GM12873 (cell line): ENCODE results near the gene PMIS2.

ENCODE experiments used
- TF ChIP-seq, protein P1 (sequence below): IDR thresholded peaks from 2 replicates; pipeline ENCODE4 v1.5.1; 2012; ENCODE audit warnings: low read depth, mild to moderate bottlenecking, moderate library complexity, low read length, control low read depth; ENCODE audit not compliant: insufficient read depth; ENCODE audit errors: missing control alignments

The PMIS2 gene

DNA sequence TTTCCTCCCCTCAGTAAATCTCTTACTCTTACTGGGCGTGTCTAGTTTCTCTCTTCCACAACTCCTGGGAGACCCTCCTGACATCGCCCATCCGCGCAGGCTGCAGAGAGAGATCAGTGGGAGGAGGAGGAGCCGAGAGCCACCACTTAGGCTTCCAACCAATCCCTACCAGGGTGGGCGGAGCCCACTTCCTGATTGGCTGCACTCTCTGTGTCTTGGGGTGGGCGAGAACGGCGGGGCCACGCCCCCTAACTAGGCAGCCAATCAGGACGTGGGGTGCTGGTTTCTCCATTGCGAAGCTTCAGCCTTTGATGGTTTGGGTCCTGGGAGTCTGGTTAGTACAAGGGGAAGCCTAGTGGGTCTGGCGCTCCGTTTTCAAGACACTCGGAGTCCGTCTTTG lies at the start of gene PMIS2:
PMIS2 (plus strand) TSS at position 326 of the 400 bp plus-strand sequence. CDS start 87 bp downstream, outside the sequence.
- TF ChIP-seq, protein P1, sequence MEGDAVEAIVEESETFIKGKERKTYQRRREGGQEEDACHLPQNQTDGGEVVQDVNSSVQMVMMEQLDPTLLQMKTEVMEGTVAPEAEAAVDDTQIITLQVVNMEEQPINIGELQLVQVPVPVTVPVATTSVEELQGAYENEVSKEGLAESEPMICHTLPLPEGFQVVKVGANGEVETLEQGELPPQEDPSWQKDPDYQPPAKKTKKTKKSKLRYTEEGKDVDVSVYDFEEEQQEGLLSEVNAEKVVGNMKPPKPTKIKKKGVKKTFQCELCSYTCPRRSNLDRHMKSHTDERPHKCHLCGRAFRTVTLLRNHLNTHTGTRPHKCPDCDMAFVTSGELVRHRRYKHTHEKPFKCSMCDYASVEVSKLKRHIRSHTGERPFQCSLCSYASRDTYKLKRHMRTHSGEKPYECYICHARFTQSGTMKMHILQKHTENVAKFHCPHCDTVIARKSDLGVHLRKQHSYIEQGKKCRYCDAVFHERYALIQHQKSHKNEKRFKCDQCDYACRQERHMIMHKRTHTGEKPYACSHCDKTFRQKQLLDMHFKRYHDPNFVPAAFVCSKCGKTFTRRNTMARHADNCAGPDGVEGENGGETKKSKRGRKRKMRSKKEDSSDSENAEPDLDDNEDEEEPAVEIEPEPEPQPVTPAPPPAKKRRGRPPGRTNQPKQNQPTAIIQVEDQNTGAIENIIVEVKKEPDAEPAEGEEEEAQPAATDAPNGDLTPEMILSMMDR, result no peak

DNA sequence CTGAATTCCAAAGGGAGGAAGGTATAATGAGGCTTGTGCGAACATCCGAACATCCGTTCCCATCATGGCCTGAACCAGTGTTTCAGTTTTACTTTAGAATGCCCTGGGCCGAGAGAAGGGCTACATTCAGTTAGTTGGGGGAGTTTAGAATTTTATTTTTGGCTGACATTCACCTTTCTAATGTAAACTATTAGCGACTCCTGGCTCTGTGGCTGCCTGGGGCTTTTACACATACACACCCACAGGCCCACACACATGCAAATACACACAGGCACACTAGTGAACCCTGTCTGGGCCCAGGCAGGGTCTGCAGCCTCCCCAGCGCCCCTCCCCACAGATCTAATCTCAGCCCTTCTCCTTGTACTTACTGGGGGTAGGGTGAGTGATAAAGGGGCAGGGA lies 46.7 kb upstream of the PMIS2 start:
- TF ChIP-seq, protein P1, result no peak

- TF ChIP-seq, protein P1, result no peak
Measured at GRCh38 chr19:35539850-35540249, 46.1 kb upstream of the PMIS2 start.

DNA sequence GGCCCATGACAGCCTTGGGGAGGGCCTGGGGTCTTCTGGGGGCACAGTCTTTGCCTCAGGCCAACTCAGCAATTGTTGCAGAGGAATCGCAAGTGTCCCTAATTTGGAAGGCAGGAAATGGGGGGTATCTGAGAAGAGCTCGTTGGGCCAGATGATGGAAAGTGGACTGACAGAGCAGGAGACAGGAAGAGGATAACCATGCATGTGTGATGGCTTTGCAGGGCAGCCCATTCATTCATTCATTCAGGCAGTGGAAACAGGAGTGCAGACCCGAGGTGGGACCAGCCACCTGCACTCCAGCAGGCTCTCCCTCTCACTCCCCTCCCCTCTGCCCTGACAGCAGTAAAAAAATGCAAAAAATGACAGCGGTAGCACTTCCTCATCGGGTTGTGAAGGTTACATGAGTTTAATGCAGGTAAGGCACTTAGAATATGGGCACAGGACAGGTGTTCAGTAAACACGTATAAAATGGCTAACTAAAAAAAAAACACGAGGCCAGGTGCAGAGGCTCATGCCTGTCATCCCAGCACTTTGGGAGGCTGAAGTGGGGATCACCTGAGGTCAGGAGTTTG lies 45.5 kb upstream of the PMIS2 start:
- TF ChIP-seq, protein P1, result no peak

DNA sequence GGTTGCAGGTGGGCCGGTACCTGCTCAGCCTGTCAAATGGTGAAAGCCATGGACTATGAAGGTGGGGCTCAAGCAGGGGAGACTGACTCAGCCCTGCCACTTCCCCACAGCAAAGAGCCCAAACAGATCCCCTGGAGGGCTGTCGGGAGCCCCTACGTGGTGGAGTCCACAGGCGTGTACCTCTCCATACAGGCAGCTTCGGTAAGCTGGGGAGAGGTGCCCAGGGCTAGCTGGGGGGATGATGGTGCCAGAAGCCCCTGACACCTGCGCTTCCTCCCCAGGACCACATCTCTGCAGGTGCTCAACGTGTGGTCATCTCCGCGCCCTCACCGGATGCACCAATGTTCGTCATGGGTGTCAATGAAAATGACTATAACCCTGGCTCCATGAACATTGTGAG lies 43.8 kb upstream of the PMIS2 start:
- TF ChIP-seq, protein P1, result no peak

GRCh38 chr19:35543280-35544109 lies 42.5 kb upstream of the PMIS2 start:
- TF ChIP-seq, protein P1, result no peak

GRCh38 chr19:35544110-35544802 lies 41.7 kb upstream of the PMIS2 start:
- TF ChIP-seq, protein P1, result no peak
